CD4-positive, alpha-beta T cell (primary cell): ENCODE results near the gene VSIG10L2. TPM values are rescaled to one million over a fixed set of nuclear protein-coding genes. Genes with fewer than 3 reads are reported as not detected.

Experiments used
- ATAC-seq: fragments of 200-7000 bp; cut with Tn5 transposase; one replicate; pipeline ENCODE4 v1.10.0; 2022; ENCODE audit warnings: mild to moderate bottlenecking; ENCODE audit not compliant: poor library complexity
- CTCF ChIA-PET: fragments of 350-600 bp; sonication (Branson Sonifier 250); formaldehyde crosslinking; loops from one replicate; lab custom pipeline; 2021; ENCODE audit warnings: antibody characterized with exemption, inconsistent platforms; lab: Charles Lee
- POLR2A ChIA-PET: fragments of 350-600 bp; sonication (Branson Sonifier 250); formaldehyde crosslinking; loops from one replicate; lab custom pipeline; 2021; ENCODE audit warnings: antibody characterized with exemption, inconsistent platforms; lab: Charles Lee
- DNase-seq, 14 experiments: peaks; one replicate each; pipeline ENCODE4 v3.0.0-alpha.2; 2013 to 2020; ENCODE audit warnings: mixed read lengths in 2 of 14
- H3K27ac ChIP-seq, 2 donors: one replicate each; pipeline versions ENCODE4 v1.5.1 to v1.7.0; 2013; ENCODE audit warnings: low read length in 2 of 2, low read depth in 1 of 2, mild to moderate bottlenecking in 1 of 2
- H3K27me3 ChIP-seq, 2 experiments: 1 replicate in 1 of 2; 2 replicates in 1 of 2; pipeline versions ENCODE4 v1.6.1 to v1.7.0; 2013; ENCODE audit warnings: low read length in 2 of 2, control low read depth in 1 of 2, mild to moderate bottlenecking in 1 of 2, moderate library complexity in 1 of 2; ENCODE audit not compliant: insufficient read depth in 2 of 2, control insufficient read depth in 1 of 2
- H3K36me3 ChIP-seq: one replicate; pipeline ENCODE4 v1.6.1; 2013; ENCODE audit warnings: low read length, control low read depth; ENCODE audit not compliant: insufficient read depth
- H3K4me1 ChIP-seq: one replicate; pipeline ENCODE4 v1.6.1; 2013; ENCODE audit warnings: low read length, control low read depth; ENCODE audit not compliant: insufficient read depth
- H3K4me3 ChIP-seq: one replicate; pipeline ENCODE4 v1.5.1; 2013; ENCODE audit warnings: mild to moderate bottlenecking, low read length, moderate library complexity
- H3K9me3 ChIP-seq, 2 experiments: 1 replicate in 1 of 2; 2 replicates in 1 of 2; pipeline versions ENCODE4 v1.6.1 to v1.7.0; 2013; ENCODE audit warnings: low read length in 2 of 2, mild to moderate bottlenecking in 2 of 2, control low read depth in 1 of 2, moderate library complexity in 1 of 2; ENCODE audit not compliant: control insufficient read depth in 1 of 2, insufficient read depth in 1 of 2
- H3K27ac Mint-ChIP-seq: one replicate; pipeline ENCODE4 v1.8.0; 2020; ENCODE audit warnings: mixed read lengths
- H3K27me3 Mint-ChIP-seq: one replicate; pipeline ENCODE4 v1.8.0; 2021; ENCODE audit warnings: mixed read lengths
- H3K36me3 Mint-ChIP-seq: one replicate; pipeline ENCODE4 v1.8.0; 2021; ENCODE audit warnings: low read depth, mixed read lengths
- H3K4me1 Mint-ChIP-seq: one replicate; pipeline ENCODE4 v1.8.0; 2021; ENCODE audit warnings: low read depth, mixed read lengths
- H3K4me3 Mint-ChIP-seq: one replicate; pipeline ENCODE4 v1.8.0; 2020; ENCODE audit warnings: mild to moderate bottlenecking, mixed read lengths
- H3K9me3 Mint-ChIP-seq: one replicate; pipeline ENCODE4 v1.8.0; 2020; ENCODE audit warnings: mixed read lengths
- CTCF ChIP-seq: fragments of 200-600 bp; IDR thresholded peaks from one replicate; pipeline ENCODE4 v1.8.0; 2022; ENCODE audit warnings: antibody characterized with exemption, mild to moderate bottlenecking
- intact Hi-C, 2 experiments: fragments of 100-400 bp; cut with DNase I in 1 of 2; cut with micrococcal nuclease in 1 of 2; formaldehyde crosslinking; loops; one replicate each; pipeline versions ENCODE4 v1.15.1 to v1.9.0; 2023 to 2025; cut with DNase I, micrococcal nuclease
- total RNA-seq, 174 experiments: library from RNA in 2 of 174; stranded (reverse) in 2 of 174; gene quantifications; one replicate each; pipeline ENCODE4 v1.2.3 and lab custom pipeline; 2021 to 2026

VSIG10L2 gene
- total RNA-seq, 2 experiments from 2014 or later = not detected

- H3K4me1 ChIP-seq = no peaks in the 10 kb centered on the region
- Mint-ChIP-seq H3K4me3 (no peak overlapping the region), H3K27me3 (no peaks in the 10 kb centered on the region), H3K27ac (no peak overlapping the region), H3K36me3 (no peaks in the 10 kb centered on the region), H3K9me3 (no peaks in the 10 kb centered on the region), H3K4me1 (no peaks in the 10 kb centered on the region)
- no peak for TF ChIP-seq CTCF
- POLR2A ChIA-PET = no interaction called here
- H3K9me3 ChIP-seq = no peaks in the 10 kb centered on the region
- no peaks in the 10 kb centered on the region for H3K36me3 ChIP-seq
- no peak overlapping the region for H3K27ac ChIP-seq
- H3K27me3 ChIP-seq = no peaks in the 10 kb centered on the region
- DNase-seq (no peak), ATAC-seq (no peak)
- intact Hi-C loops = no loop called here
- H3K4me3 ChIP-seq = no peak overlapping the region
- CTCF ChIA-PET = no interaction called here
These were observed 2.6 kb downstream of the VSIG10L2 start for GRCh38 chr11:125948278-125949051.

GRCh38 chr11:125949271-125950177 is 3.7 kb downstream of the VSIG10L2 start:
- Histone ChIP-seq H3K4me3 (no peak overlapping the region), H3K4me1 (no peaks in the 10 kb centered on the region), H3K36me3 (no peaks in the 10 kb centered on the region), H3K9me3 (no peaks in the 10 kb centered on the region), H3K27ac (no peak overlapping the region), H3K27me3 (no peaks in the 10 kb centered on the region)
- no peak for DNase-seq
- no peak for ATAC-seq
- intact Hi-C loops = no loop called here
- Mint-ChIP-seq H3K4me3 (no peak overlapping the region), H3K27ac (no peak overlapping the region), H3K4me1 (no peaks in the 10 kb centered on the region), H3K9me3 (no peaks in the 10 kb centered on the region), H3K27me3 (no peaks in the 10 kb centered on the region), H3K36me3 (no peaks in the 10 kb centered on the region)
- POLR2A ChIA-PET = no interaction called here
- no peak for TF ChIP-seq CTCF
- CTCF ChIA-PET = no interaction called here

- no peaks in the 10 kb centered on the region for H3K4me1 ChIP-seq
- Mint-ChIP-seq H3K27ac (no peak overlapping the region), H3K36me3 (no peaks in the 10 kb centered on the region), H3K27me3 (no peaks in the 10 kb centered on the region), H3K9me3 (no peaks in the 10 kb centered on the region), H3K4me3 (no peak overlapping the region), H3K4me1 (no peaks in the 10 kb centered on the region)
- no peaks in the 10 kb centered on the region for H3K27me3 ChIP-seq
- ChIA-PET CTCF (no interaction called here), POLR2A (no interaction called here)
- H3K27ac ChIP-seq = no peak overlapping the region
- DNase-seq = no peak
- H3K4me3 ChIP-seq = no peak overlapping the region
- no peak for TF ChIP-seq CTCF
- no peaks in the 10 kb centered on the region for H3K9me3 ChIP-seq
- ATAC-seq = no peak
- intact Hi-C loops = no loop called here
- H3K36me3 ChIP-seq = no peaks in the 10 kb centered on the region
These were observed 4.3 kb downstream of the VSIG10L2 start for GRCh38 chr11:125950178-125950490.
